Choroid plexus epithelial cell (primary cell): ENCODE results near the gene CIBAR2.

ENCODE experiments used
- DNase-seq: peaks from one replicate; pipeline ENCODE4 v3.0.0-alpha.2; 2010; ENCODE audit warnings: low read depth
- H3K4me3 ChIP-seq: 2 replicates; pipeline ENCODE4 v1.5.1; 2011; ENCODE audit warnings: low read depth, mild to moderate bottlenecking, control low read depth, low read length, moderate library complexity
- CTCF ChIP-seq: conservative IDR thresholded peaks from 2 replicates; pipeline ENCODE4 v1.5.1; 2011; ENCODE audit warnings: low read depth, mild to moderate bottlenecking, control low read depth, inconsistent platforms, low read length, moderate library complexity

The CIBAR2 gene

GRCh38 chr16:85145188-85145587, 32.9 kb upstream of the CIBAR2 start:
- TF ChIP-seq CTCF = no peak
- no peak for DNase-seq
- H3K4me3 ChIP-seq = no peak overlapping the region

- no peak for DNase-seq
- TF ChIP-seq CTCF = no peak
- no peak overlapping the region for H3K4me3 ChIP-seq
Measured at GRCh38 chr16:85144026-85144915, 32.0 kb upstream of the CIBAR2 start.

- TF ChIP-seq CTCF = no peak
- no peak for DNase-seq
- no peak overlapping the region for H3K4me3 ChIP-seq
Measured at GRCh38 chr16:85142771-85143211, 30.5 kb upstream of the CIBAR2 start.

GRCh38 chr16:85142129-85142513, 29.8 kb upstream of the CIBAR2 start:
- H3K4me3 ChIP-seq = no peak overlapping the region
- DNase-seq = no peak
- no peak for TF ChIP-seq CTCF

- TF ChIP-seq CTCF = no peak
- DNase-seq = no peak
- no peak overlapping the region for H3K4me3 ChIP-seq
Measured at GRCh38 chr16:85141491-85142128, 29.3 kb upstream of the CIBAR2 start.

GRCh38 chr16:85140455-85141012, 28.3 kb upstream of the CIBAR2 start:
- no peak overlapping the region for H3K4me3 ChIP-seq
- no peak for TF ChIP-seq CTCF
- no peak for DNase-seq
